Thoracic aorta (tissue), 2 donors: Measurements from ENCODE around the gene TP53TG5. TPM values are rescaled to one million over a fixed set of nuclear protein-coding genes. Genes with fewer than 3 reads are reported as not detected.
A peak's percentile ranks its signal among the peaks of the same experiment; 100 is the strongest.

ENCODE experiments used
- ATAC-seq: fragments of 150-250 bp; one replicate; pipeline ENCODE4 v1.8.0; 2017; ENCODE audit warnings: low read depth; ENCODE audit not compliant: insufficient number of reproducible peaks, low FRiP score
- DNase-seq: peaks from one replicate; pipeline ENCODE4 v3.0.0-alpha.2; 2020; ENCODE audit warnings: low spot score
- H3K27ac ChIP-seq, 2 donors: fragments of 200-600 bp; sonication (generic); 1 replicate in 1 of 2; 2 replicates in 1 of 2; pipeline ENCODE4 v1.5.1; 2016; ENCODE audit warnings: mild to moderate bottlenecking in 2 of 2, moderate library complexity in 2 of 2
- H3K27me3 ChIP-seq: fragments of 200-600 bp; sonication (generic); replicated peaks from 2 replicates; pipeline ENCODE4 v1.6.0; 2016; ENCODE audit warnings: mild to moderate bottlenecking; ENCODE audit not compliant: insufficient read depth
- H3K36me3 ChIP-seq: fragments of 200-600 bp; sonication (generic); one replicate; pipeline ENCODE4 v1.5.1; 2016
- H3K4me1 ChIP-seq, 2 donors: fragments of 200-600 bp; sonication (generic); 1 replicate in 1 of 2; 2 replicates in 1 of 2; pipeline versions ENCODE4 v1.5.1 to v1.6.0; 2016; ENCODE audit warnings: low read depth in 2 of 2, mild to moderate bottlenecking in 1 of 2; ENCODE audit not compliant: control insufficient read depth in 1 of 2
- H3K4me3 ChIP-seq: fragments of 200-600 bp; sonication (generic); 2 replicates; pipeline ENCODE4 v1.5.1; 2016; ENCODE audit warnings: mild to moderate bottlenecking
- H3K9me3 ChIP-seq: fragments of 200-600 bp; sonication (generic); 2 replicates; pipeline ENCODE4 v1.5.1; 2016
- CTCF ChIP-seq: fragments of 200-600 bp; sonication (generic); IDR thresholded peaks from one replicate; pipeline ENCODE4 v1.5.1; 2019; ENCODE audit warnings: antibody characterized with exemption
- total RNA-seq, 2 donors: library from RNA; depleted of rRNA; stranded (reverse); fragments of >200 nt; gene quantifications; one replicate each; pipeline versions ENCODE4 v1.1.0 to v1.2.3, GENCODE V29; 2016

Gene TP53TG5
- total RNA-seq, 2 donors from 2014 or later = not detected

DNA sequence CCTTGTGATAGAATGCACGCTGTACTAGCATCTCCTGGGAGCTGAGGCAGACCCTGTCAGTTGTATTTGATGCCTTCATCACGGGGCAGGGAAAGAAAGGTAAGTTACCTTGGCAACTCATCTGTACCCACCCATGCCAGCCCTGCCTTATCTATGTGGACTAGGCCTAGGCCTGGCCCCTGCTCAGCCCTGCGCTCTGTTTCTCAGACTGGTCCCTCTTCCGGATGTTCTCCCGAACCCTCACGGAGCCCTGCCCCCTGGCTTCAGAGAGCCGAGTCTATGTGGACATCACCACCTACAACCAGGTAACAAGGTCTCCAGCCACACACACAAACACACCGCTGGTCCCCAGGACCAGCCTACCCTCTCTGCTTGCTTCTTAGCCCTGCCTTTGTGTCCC, 42.0 kb upstream of the TP53TG5 start:
- Histone ChIP-seq H3K36me3 (peaks cover 36% of the 10 kb centered on the region), H3K9me3 (no peaks in the 10 kb centered on the region), H3K4me1 (peaks cover 6 to 36% of the 10 kb centered on the region in 2 donors), H3K27ac (peak overlapping the region; percentile 2 to 56), H3K4me3 (no peak overlapping the region), H3K27me3 (no peaks in the 10 kb centered on the region)
- no peak for TF ChIP-seq CTCF
- no peak for DNase-seq
- ATAC-seq = no peak

GRCh38 chr20:45419188-45420091, 41.3 kb upstream of the TP53TG5 start:
- H3K9me3 ChIP-seq = no peaks in the 10 kb centered on the region
- ATAC-seq = peak; percentile 78
- peaks cover 6 to 37% of the 10 kb centered on the region in 2 donors for H3K4me1 ChIP-seq
- H3K4me3 ChIP-seq = no peak overlapping the region
- peaks cover 32% of the 10 kb centered on the region for H3K36me3 ChIP-seq
- no peaks in the 10 kb centered on the region for H3K27me3 ChIP-seq
- DNase-seq = no peak
- no peak for TF ChIP-seq CTCF
- peak overlapping the region; percentile 56 to 75 for H3K27ac ChIP-seq

- Histone ChIP-seq H3K27me3 (no peaks in the 10 kb centered on the region), H3K36me3 (peaks cover 18% of the 10 kb centered on the region), H3K9me3 (no peaks in the 10 kb centered on the region), H3K4me3 (peak overlapping the region; percentile 88), H3K4me1 (peaks cover 6 to 37% of the 10 kb centered on the region in 2 donors), H3K27ac (no peak overlapping the region)
- TF ChIP-seq CTCF = no peak
- no peak for ATAC-seq
- no peak for DNase-seq
Measured at GRCh38 chr20:45416917-45417316, 38.8 kb upstream of the TP53TG5 start.

DNA sequence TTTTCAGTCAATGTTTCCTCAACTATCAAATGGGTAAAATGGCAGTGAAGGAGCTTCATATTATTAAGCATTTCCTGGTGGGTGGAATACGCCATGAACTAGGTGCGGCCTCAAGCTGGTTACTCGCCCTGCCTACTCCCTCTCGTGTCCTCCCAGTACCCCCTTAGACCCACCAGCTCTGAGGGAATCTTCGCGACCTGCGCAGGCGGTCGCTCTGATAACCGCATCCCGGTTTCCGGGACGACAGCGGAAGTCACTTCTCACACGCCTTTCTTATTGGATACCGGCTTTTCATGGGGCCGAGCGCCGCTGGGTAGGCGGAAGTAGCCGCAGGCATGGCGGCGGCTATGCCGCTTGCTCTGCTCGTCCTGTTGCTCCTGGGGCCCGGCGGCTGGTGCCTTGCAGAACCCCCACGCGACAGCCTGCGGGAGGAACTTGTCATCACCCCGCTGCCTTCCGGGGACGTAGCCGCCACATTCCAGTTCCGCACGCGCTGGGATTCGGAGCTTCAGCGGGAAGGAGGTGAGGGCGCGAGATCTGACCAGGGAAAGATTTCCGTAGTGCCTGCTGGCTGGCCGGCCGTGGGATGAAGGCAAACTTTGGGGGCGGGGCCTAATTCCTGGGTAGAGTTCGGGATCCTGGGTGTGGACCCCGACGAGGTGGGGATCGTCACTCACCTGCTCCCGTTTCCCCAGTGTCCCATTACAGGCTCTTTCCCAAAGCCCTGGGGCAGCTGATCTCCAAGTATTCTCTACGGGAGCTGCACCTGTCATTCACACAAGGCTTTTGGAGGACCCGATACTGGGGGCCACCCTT, 37.9 kb upstream of the TP53TG5 start, which contains the start of gene PIGT:
Gene PIGT (plus strand): TSS at position 320 of the 816 bp plus-strand sequence. CDS start 16 bp downstream, at position 336.
- Histone ChIP-seq H3K4me3 (peak within 1 kb of the TSS; percentile 88), H3K4me1 (peaks cover 6 to 37% of the 10 kb centered on the region in 2 donors), H3K27ac (peak within 1 kb of the TSS; percentile 75 to 78), H3K27me3 (no peaks in the 10 kb centered on the region), H3K9me3 (no peaks in the 10 kb centered on the region), H3K36me3 (peaks cover 18% of the 10 kb centered on the region)
- ATAC-seq (peak; percentile 43), DNase-seq (no peak)
- TF ChIP-seq CTCF = no peak

GRCh38 chr20:45413479-45413878, 35.4 kb upstream of the TP53TG5 start:
- TF ChIP-seq CTCF = no peak
- H3K27ac ChIP-seq = no peak overlapping the region

More at GRCh38 chr20:45413479-45413878, 35.4 kb upstream of the TP53TG5 start:
- Histone ChIP-seq H3K36me3 (peaks cover 25% of the 10 kb centered on the region), H3K9me3 (no peaks in the 10 kb centered on the region), H3K27me3 (no peaks in the 10 kb centered on the region), H3K4me1 (peaks cover 10 to 43% of the 10 kb centered on the region in 2 donors), H3K4me3 (no peak overlapping the region)
- no peak for DNase-seq
- ATAC-seq = no peak
